ENCODE data around the gene TMEM203. TPM values are rescaled to one million over a fixed set of nuclear protein-coding genes. Genes with fewer than 3 reads are reported as not detected.

TMEM203 gene
- total RNA-seq, 1 donor from 2014 or later = 41.2 TPM

GRCh38 chr9:137221506-137222111, 16.2 kb upstream of the TMEM203 start:
- peaks cover 11% of the 10 kb centered on the region for H3K4me1 Mint-ChIP-seq (ENCODE audit: unreplicated experiment)
- H3K9me3 Mint-ChIP-seq (ENCODE audit: unreplicated experiment) = no peaks in the 10 kb centered on the region

GRCh38 chr9:137221095-137221505, 15.7 kb upstream of the TMEM203 start:
- H3K9me3 Mint-ChIP-seq (ENCODE audit: unreplicated experiment) = no peaks in the 10 kb centered on the region
- no peak for DNase-seq (ENCODE audit: extremely low spot score, unreplicated experiment)
- no peak overlapping the region for H3K27ac Mint-ChIP-seq (ENCODE audit: unreplicated experiment)
- peak overlapping the region; percentile 45 for H3K4me3 Mint-ChIP-seq (ENCODE audit: unreplicated experiment)
- H3K4me1 Mint-ChIP-seq (ENCODE audit: unreplicated experiment) = peaks cover 11% of the 10 kb centered on the region
- H3K36me3 Mint-ChIP-seq (ENCODE audit: unreplicated experiment) = no peaks in the 10 kb centered on the region
- no peak for TF ChIP-seq CTCF (IDR thresholded peaks at IDR 0.05)
- no peaks in the 10 kb centered on the region for H3K27me3 Mint-ChIP-seq (ENCODE audit: unreplicated experiment)

More at GRCh38 chr9:137221506-137222111, 16.2 kb upstream of the TMEM203 start:
- no peak for DNase-seq (ENCODE audit: extremely low spot score, unreplicated experiment)
- no peak overlapping the region for H3K4me3 Mint-ChIP-seq (ENCODE audit: unreplicated experiment)
- no peak for TF ChIP-seq CTCF (IDR thresholded peaks at IDR 0.05)
- no peak overlapping the region for H3K27ac Mint-ChIP-seq (ENCODE audit: unreplicated experiment)
- H3K36me3 Mint-ChIP-seq (ENCODE audit: unreplicated experiment) = no peaks in the 10 kb centered on the region
- H3K27me3 Mint-ChIP-seq (ENCODE audit: unreplicated experiment) = no peaks in the 10 kb centered on the region

- peaks cover 11% of the 10 kb centered on the region for H3K4me1 Mint-ChIP-seq (ENCODE audit: unreplicated experiment)
Measured at GRCh38 chr9:137220317-137221094, 15.1 kb upstream of the TMEM203 start.

GRCh38 chr9:137219757-137220316, 14.4 kb upstream of the TMEM203 start:
- Mint-ChIP-seq H3K27ac (ENCODE audit: unreplicated experiment) (no peak overlapping the region), H3K9me3 (ENCODE audit: unreplicated experiment) (no peaks in the 10 kb centered on the region), H3K27me3 (ENCODE audit: unreplicated experiment) (no peaks in the 10 kb centered on the region), H3K4me1 (ENCODE audit: unreplicated experiment) (peaks cover 11% of the 10 kb centered on the region), H3K36me3 (ENCODE audit: unreplicated experiment) (no peaks in the 10 kb centered on the region), H3K4me3 (ENCODE audit: unreplicated experiment) (no peak overlapping the region)
- DNase-seq (ENCODE audit: extremely low spot score, unreplicated experiment) = no peak
- TF ChIP-seq CTCF (IDR thresholded peaks at IDR 0.05) = no peak

More at GRCh38 chr9:137220317-137221094, 15.1 kb upstream of the TMEM203 start:
- H3K4me3 Mint-ChIP-seq (ENCODE audit: unreplicated experiment) = peak overlapping the region; percentile 45
- H3K27me3 Mint-ChIP-seq (ENCODE audit: unreplicated experiment) = no peaks in the 10 kb centered on the region
- no peak for DNase-seq (ENCODE audit: extremely low spot score, unreplicated experiment)
- no peaks in the 10 kb centered on the region for H3K9me3 Mint-ChIP-seq (ENCODE audit: unreplicated experiment)
- H3K27ac Mint-ChIP-seq (ENCODE audit: unreplicated experiment) = no peak overlapping the region
- TF ChIP-seq CTCF (IDR thresholded peaks at IDR 0.05) = no peak
- H3K36me3 Mint-ChIP-seq (ENCODE audit: unreplicated experiment) = no peaks in the 10 kb centered on the region

- no peaks in the 10 kb centered on the region for H3K27me3 Mint-ChIP-seq (ENCODE audit: unreplicated experiment)
- TF ChIP-seq CTCF (IDR thresholded peaks at IDR 0.05) = no peak
- no peaks in the 10 kb centered on the region for H3K9me3 Mint-ChIP-seq (ENCODE audit: unreplicated experiment)
- no peak overlapping the region for H3K4me3 Mint-ChIP-seq (ENCODE audit: unreplicated experiment)
- no peaks in the 10 kb centered on the region for H3K36me3 Mint-ChIP-seq (ENCODE audit: unreplicated experiment)
- DNase-seq (ENCODE audit: extremely low spot score, unreplicated experiment) = no peak
- peaks cover 10% of the 10 kb centered on the region for H3K4me1 Mint-ChIP-seq (ENCODE audit: unreplicated experiment)
- H3K27ac Mint-ChIP-seq (ENCODE audit: unreplicated experiment) = no peak overlapping the region
Measured at GRCh38 chr9:137218754-137219271, 13.4 kb upstream of the TMEM203 start.

All from osteocyte (in vitro differentiated cells).